HG03558 (cell line): ENCODE measurements around the gene LILRB4.
"Not testable (repeated sequence)": the region's sequence is repeated elsewhere in the genome, so short reads cannot be mapped to it uniquely, and the experiment has no call there.

ENCODE experiments used
- ATAC-seq: cut with Tn5 transposase; IDR thresholded peaks from one replicate; pipeline ENCODE4 v1.9.1; 2021; ENCODE audit warnings: moderate number of reproducible peaks; ENCODE audit not compliant: unreplicated experiment; ENCODE audit errors: extremely low read depth

Gene LILRB4

DNA sequence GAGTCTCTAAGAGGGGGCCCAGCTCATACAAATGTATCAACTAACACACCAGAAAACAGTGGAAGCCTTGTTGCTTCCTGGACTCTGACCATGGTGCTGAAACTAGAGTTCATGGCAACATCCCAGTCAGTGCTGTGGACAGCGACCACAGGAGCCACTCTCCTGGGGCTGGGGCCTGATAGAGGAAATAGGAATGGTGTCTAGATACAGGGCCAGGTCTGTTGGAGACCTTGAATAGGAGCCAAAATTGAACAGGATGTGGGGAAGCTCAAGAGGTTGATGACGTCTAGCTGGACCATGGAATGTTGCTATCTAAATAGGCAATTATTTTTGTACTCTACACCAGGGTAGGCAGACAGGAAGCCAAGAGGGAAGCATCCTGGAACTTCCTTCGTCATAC lies 21.7 kb downstream of the LILRB4 start:
- ATAC-seq = no peak

DNA sequence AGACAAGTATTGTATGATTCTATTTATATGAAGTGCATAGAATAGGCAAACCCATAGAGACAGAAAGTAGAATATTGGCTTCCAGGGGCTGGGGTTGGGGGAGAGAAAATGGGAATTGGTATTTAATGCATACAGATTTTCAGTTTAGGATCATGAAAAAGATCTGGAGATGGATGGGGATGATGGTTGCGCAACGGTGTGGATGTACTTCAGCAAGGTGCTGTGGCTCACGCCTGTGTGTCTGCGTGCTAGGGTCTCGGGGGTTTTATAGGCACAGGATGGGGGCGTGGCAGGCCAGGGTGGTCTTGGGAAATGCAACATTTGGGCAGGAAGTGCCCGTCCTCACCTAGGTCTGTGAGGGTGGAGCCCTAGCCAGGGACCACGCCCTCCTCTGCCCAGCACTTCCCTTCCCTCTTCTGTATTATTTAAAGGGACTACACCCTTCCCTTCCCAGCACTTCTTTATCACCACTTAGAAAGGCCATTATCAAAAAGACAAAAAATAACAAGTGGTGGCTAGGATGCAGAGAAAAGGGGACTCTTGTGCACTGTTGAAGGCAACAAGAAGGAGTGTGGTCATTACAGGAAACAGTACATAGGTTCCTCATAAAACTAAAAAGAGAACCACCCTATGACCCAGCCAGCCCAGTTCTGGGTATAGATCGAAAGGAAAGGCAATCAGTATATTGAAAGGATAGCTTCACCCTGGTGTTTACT lies 29.0 kb downstream of the LILRB4 start:
- ATAC-seq = no peak

DNA sequence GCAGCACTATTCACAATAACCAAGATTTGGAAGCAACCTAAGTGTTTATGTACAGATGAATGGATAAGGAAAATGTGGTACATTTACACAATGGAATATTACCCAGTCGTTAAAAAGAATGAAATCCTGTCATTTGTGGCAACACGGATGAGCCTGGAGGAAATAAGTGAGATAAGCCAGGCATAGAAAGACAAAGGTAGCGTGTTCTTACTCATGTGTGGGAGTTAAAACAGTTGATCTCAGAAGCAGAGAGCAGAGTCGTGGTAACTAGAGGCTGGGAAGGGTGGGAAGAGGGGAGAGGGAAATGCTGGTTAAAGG lies 29.5 kb downstream of the LILRB4 start:
- no peak for ATAC-seq

DNA sequence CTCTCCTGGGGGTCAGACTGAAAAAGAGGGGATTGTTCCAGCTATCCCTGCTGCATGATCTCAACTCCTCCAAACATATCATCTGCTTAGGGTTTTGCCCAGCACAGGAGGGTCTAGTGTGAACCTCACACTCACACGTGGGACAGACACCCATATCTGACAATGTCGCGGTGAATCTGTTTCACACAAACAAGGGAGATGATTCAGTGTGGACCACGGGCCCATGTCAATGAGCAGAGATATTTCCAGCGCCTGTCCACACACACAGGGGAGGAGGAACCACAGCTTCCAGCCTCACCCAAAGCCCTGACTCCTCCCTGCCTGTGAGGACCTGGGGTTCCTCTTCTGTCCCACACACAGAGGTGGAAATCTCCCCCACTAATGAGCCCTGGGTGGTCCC lies 31.9 kb downstream of the LILRB4 start:
- no peak for ATAC-seq

DNA sequence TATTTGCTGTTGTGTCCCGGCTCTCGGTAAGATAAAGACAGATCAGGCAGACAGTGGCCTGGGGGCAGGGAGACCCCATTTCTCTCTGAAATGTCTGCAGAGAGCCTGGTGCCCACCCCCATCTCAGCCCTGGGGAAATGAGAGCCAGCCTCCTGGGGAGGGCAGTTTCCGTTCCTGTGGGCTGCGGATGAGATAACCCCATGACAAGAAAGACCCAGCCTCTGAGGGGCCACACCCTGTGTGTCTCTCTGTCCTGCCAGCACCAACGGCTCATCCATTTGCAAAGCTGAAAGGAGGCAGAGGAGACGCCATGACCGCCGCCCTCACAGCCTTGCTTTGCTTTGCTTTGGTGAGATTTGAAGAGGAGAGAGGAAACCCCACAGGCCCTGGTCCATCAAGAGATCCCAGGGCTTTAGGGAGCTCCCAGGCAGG lies 33.3 kb downstream of the LILRB4 start:
- no peak for ATAC-seq

DNA sequence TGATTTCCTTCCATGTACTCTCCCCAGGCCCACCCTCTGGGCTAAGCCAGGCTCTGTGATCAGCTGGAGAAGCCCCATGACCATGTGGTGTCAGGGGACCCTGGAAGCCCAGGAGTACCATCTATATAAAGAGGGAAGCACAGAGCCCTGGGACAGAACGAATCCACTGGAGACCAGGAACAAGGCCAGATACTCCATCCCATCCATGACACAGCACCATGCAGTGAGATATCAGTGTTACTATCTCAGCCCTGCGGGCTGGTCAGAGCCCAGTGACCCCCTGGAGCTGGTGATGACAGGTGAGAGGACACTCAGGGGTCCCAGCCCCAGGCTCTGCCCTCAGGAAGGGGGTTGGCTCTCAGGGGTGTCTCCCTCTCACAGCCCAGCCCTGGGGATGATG lies 34.0 kb downstream of the LILRB4 start:
- ATAC-seq = no peak

DNA sequence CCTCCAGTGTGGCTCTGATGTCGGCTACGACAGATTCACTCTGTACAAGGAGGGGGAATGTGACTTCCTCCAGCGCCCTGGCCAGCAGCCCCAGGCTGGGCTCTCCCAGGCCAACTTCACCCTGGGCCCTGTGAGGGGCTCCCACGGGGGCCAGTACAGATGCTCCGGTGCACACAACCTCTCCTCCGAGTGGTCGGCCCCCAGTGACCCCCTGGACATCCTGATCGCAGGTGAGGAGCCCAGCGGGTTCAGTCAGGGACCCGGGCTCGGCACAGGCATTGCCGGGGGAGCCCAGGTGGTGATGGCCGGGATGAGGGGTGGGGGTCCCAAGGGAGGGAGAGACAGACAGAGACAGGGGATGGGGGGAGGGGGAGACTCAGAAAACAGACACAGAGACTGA lies 34.9 kb downstream of the LILRB4 start:
- ATAC-seq = not testable (repeated sequence)

DNA sequence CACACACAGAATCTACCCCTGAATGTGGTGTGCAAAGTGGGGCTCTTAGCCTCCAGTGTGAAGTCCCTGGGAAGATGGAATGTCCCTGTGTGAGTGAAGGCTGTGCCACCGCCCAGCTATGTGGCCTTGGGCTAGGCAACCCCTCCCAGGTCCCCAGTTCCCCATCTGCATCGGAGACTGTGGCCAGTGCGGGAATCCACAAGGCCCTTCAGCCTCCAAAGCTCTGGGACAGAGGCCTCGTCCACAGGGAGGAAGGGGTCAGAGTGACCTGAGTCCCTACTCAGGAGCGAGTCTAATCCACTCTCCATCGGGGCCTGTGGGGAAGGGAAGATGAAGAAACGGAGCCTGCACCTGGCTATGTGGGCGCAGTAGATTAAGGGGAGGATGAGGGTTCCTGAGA lies 42.1 kb downstream of the LILRB4 start:
- no peak for ATAC-seq

DNA sequence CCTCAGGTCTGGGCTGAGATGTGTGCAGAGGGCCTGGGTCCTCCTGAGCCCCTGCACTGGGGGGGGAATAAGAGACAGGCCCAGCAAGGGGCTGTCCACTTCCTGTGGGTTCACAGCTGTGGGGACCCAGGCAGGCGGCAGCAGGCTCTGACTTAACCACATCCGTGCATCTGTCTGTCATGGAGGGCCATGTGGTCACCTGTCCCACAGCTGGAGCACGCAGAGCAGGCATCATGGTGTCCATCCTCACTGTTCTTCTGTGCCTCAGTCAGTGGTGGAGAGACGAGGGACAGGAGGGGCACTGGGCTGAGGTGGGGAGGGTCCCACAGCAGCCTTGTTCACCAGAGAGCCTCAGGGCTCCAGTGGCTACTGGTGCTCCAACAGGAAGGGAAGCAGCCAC lies 45.2 kb downstream of the LILRB4 start:
- no peak for ATAC-seq

DNA sequence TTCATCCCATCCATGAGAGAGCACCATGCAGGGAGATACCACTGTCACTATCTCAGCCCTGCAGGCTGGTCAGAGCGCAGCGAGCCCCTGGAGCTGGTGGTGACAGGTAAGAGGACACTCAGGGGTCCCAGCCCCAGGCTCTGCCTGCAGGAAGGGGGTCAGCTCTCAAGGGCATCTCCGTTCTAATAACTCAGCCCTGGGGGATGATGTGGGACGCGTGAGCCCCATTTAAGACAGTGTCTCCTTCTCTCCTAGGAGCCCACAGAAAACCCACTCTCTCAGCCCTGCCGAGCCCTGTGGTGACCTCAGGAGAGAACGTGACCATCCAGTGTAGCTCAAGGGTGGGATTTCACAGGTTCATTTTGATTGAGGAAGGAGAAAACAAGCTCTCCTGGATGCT lies 46.0 kb downstream of the LILRB4 start:
- no peak for ATAC-seq

DNA sequence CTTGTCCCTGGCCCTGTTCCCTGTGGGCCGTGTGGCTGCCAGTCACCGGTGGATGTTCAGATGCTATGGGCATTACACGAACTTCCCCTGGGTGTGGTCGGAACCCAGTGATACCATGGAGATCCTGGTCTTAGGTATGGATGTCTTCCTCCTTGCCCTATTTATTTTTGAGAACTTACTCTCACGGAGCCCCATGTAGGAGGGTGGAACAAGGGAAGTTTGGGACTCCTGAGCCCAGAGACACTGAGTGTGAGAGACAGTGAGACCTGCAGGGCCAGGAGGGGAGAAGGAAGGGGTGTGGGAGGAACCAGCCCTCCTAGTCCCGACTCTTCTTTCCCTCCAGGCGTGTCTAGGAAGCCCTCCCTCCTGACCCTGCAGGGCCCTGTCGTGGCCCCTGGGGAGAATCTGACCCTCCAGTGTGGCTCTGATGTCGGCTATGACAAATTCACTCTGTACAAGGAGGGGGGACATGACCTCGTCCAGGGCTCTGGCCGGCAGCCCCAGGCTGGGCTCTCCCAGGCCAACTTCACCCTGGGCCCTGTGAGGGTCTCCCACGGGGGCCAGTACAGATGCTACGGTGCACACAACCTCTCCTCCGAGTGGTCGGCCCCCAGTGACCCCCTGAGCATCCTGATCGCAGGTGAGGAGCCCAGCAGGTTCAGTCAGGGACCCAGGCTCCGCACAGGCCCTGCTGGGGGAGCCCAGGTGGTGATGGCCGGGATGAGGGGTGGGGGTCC lies 46.6 kb downstream of the LILRB4 start:
- ATAC-seq = no peak

DNA sequence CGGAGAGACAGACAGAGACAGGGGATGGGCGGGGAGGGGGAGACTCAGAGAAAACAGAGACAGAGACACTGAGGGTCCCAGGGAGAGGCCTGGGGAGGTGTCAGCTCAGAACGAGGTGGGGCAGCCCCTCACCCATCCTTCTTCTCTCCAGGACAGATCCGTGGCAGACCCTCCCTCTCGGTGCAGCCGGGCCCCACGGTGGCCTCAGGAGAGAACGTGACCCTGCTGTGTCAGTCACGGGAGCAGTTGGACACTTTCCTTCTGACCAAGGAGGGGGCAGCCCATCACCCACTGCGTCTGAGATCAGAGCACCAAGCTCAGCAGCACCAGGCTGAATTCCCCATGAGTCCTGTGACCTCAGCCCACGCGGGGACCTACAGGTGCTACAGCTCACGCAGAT lies 47.2 kb downstream of the LILRB4 start:
- ATAC-seq = not testable (repeated sequence)
